Hematopoietic multipotent progenitor cell treated with erythropoietin and hydrocortisone succinate and interleukin-3 and kit ligand, for 6 days (in vitro differentiated cells): ENCODE data around the gene TMEM269.
"Not testable (repeated sequence)": the region's sequence is repeated elsewhere in the genome, so short reads cannot be mapped to it uniquely, and the experiment has no call there.

Experiments
- DNase-seq: peaks from one replicate; pipeline ENCODE4 v3.0.0-alpha.2; 2015

The TMEM269 gene

GRCh38 chr1:42748461-42749410 is 36.1 kb upstream of the TMEM269 start:
- no peak for DNase-seq

DNA sequence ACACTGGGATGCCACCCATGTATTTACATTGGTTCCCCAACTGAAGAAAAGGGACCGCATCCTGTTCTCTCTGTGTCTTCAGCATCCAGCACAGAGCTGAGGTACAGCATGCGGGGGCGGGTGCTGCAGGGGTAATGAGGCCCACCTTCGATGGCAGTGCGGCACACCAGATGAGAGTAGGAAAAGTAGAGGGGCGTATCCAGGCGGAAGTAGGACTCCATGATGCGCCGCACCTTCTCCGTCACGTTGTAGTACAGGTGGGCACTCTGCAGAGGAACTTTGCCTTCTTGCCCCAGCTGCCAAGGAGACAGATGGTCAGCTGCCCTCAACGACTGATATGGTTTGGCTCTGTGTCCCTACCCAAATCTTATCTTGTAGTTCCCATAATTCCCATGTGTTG is 34.8 kb upstream of the TMEM269 start:
- no peak for DNase-seq

GRCh38 chr1:42751511-42752070 is 33.2 kb upstream of the TMEM269 start:
- not testable (repeated sequence) for DNase-seq

DNA sequence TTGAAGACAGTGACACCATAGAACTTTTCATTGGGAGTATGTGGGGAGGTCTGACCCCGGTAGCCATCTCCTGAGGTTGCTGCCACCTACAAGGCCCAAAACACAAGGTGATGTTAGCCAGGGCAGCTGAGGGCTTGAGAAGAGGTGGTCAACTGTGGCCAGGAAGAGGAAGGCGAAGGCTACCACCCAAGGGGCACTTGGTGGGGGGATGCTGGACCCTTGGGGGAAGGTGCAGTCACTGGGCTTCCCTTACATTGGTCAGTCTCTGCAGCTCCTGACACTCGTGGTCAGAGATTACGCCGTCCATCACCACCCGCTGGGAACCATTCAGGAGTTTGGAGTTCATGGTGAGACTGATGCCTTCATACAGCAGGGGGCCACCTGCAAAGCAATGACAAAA is 32.5 kb upstream of the TMEM269 start:
- DNase-seq = no peak

DNA sequence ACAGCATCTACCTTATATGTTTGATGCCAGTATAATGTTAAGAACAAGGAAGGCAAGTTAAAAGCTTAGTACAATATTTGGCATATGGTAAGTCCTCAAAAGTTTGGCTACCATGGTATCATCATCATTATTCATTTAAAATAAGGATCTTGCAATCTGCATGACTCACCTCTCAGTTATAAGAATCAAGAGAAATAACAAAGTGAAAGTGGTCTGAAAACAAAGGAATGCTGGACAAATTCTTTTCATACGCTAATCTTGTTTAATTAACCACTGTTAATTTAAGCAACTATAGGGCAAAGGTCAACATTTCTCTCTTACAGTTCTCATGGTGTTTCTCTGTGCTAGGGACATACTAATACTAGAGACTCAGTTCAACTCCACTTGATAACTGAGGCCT is 31.7 kb upstream of the TMEM269 start:
- no peak for DNase-seq

DNA sequence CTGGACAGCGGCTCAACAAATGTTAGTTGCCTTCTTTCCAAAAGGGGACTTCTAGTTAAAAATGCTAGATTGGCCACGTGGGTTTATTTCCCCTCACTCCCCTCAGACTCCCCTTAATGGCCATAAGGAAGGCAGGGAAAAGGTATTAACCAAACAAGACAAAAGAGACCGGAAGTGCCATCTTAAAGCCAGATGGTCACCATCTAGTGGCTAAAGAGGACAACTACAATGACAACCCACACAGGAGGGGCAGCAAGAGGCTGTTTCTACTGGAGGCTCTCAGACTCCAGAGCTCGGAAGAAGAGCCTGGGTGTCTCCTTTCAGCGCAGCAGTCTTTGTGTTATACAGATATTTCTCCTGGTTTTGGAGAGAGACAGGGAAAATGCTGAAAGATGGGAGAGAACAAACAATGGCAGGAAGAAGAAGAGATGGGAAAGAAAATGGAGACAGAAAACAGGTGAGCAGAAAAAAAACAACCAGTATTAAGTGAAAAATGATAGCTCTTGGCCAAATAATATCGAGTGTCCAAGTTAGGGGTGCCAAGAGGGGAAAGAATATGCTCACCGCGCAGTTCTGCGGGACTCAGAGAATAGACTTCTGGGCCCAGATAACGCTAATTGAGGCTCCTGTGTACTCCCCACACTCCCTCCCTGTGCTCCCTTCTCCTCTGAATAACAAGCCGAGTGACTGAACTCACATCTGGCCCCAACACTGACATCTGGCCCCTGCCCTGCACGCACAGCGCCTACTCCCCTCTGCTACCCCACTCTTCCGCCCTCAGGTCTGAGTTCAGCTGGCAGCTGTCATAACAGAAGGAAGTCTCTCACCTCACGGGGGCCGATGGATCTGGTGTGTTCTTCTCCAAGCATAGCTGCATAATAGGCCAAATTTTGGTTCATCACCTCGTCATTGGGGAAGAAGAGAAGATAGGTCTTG is 27.6 kb upstream of the TMEM269 start:
- DNase-seq = peak; percentile 91

DNA sequence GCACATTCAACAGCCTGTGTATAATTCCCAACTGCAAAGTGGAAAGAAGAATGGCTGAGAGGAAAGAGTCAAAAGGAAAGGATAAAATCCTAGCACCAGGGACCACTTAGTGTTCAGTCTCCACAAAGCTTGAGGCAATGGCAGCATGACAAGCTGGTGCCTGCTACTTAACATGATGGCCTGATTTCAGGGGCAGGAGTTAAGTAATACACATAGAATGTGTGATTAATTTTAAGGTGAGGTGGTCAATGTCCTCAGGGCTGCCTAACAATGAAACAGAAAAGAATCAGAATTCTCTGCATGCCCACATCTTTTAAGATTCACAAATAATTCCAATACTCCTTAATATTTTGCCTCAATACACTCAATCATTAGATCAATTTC is 26.9 kb upstream of the TMEM269 start:
- no peak for DNase-seq

DNA sequence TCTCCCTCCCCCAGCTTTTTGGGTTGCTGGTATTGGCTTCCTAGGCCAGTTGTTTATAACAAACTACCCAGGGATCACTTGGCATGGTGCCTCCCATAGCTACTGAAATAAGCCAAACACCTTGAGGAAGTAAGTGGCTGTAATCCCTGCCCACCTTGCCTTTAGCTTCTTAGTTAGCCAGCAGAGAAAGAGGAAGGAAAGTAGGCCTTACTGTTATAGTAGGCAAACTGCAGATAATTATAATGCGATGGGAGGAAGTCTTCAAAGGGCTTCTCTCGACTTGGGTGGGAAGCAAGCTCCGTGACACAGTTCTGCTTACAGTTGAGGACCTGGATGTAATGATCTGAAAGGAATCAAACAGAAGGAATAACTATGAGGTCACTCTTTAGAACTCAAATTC is 26.1 kb upstream of the TMEM269 start:
- no peak for DNase-seq

GRCh38 chr1:42759114-42759513 is 25.7 kb upstream of the TMEM269 start:
- peak; percentile 34 for DNase-seq

GRCh38 chr1:42761567-42761966 is 23.2 kb upstream of the TMEM269 start:
- no peak for DNase-seq

DNA sequence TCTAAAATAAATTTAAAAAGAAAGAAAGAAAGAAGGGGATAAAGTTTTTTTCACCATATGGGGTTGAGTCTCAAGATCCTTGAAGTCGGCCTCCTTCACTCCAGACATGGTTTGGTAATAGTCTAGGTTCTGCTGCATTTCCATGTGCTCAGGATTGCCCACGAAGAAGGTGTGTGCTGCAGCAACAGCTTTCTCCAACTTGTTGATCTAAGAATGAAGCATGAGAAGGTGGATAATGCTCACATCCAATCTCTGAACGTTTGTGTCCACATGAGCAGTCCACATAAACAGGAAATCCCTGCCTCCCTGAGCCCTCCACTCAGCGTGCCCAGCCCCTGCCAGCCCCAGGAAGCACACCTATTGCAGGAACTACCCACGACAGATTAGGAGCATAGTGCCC is 22.5 kb upstream of the TMEM269 start:
- DNase-seq = no peak

- no peak for DNase-seq
These were observed 19.5 kb upstream of the TMEM269 start for GRCh38 chr1:42765269-42765668.

GRCh38 chr1:42765832-42766740 is 18.7 kb upstream of the TMEM269 start:
- DNase-seq = peak; percentile 72

- peak; percentile 100 for DNase-seq
These were observed 17.9 kb upstream of the TMEM269 start, which contains the start of the genes C1orf50 and P3H1 for GRCh38 chr1:42766741-42767509. TSS of gene C1orf50 (plus strand) at chr1:42767249. CDS start at chr1:42767312, 63 bp downstream. TSS of gene P3H1 (minus strand) at chr1:42767028. CDS start at chr1:42766971, 57 bp downstream.

DNA sequence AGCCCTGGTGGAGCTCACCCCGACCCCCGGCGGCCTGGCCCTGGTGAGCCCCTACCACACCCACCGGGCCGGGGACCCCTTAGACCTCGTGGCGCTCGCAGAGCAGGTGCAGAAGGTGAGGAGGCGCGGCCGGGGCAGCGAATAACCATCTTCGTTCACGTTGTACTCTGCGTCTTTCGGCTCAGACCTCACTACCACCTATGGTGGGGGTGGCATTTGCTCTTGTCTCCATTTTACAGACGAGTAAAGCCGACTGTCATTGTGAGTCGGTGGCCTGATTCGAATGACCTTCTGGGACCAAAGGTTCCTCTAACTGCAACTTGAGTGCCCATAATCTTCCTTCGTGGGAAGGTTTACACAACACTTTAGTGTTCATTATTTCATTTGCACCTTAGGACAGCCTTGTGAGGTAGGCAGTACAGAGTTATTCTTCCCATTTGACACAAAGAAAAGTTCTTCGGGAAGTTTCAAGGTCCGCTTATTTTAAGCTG is 17.2 kb upstream of the TMEM269 start:
- peak; percentile 60 for DNase-seq

- peak; percentile 44 for DNase-seq
These were observed 16.6 kb upstream of the TMEM269 start for GRCh38 chr1:42768172-42768571.

GRCh38 chr1:42769811-42770210 is 15.0 kb upstream of the TMEM269 start:
- no peak for DNase-seq

DNA sequence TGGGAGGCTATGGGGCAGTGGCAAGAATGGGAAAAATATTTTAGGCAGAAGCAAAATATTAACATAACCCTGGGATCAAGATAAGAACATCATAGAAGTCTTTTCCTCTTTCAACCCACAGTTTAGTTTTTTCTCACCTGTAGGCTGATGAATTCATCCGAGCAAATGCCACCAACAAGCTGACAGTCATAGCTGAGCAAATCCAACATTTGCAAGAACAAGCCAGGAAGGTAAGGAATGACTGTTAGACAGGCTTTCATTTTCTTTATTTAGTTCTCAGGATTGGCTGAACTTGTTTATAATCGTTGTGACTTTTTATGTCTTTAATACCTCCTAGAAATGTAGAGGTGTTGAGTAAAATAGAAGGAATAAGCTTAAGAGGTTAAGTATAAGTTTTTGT is 11.4 kb upstream of the TMEM269 start:
- DNase-seq = no peak

- DNase-seq = no peak
These were observed 9.8 kb upstream of the TMEM269 start for GRCh38 chr1:42774928-42775526.

GRCh38 chr1:42776502-42776901 is 8.3 kb upstream of the TMEM269 start:
- no peak for DNase-seq

GRCh38 chr1:42777852-42778251 is 6.9 kb upstream of the TMEM269 start:
- DNase-seq = peak; percentile 79
